Occipital lobe (tissue), 2 donors: ENCODE data around the gene PSAT1. TPM values are rescaled to one million over a fixed set of nuclear protein-coding genes. Genes with fewer than 3 reads are reported as not detected.

Experiments used
- DNase-seq: peaks from one replicate; lab custom pipeline; 2025; lab: John Stamatoyannopoulos, UW
- total RNA-seq: library from RNA; depleted of rRNA; stranded (reverse); fragments of >200 nt; gene quantifications from one replicate; pipeline ENCODE4 v1.2.3, GENCODE V29; 2014

Gene PSAT1
- total RNA-seq, 1 donor from 2014 or later: 31.8 TPM

DNA sequence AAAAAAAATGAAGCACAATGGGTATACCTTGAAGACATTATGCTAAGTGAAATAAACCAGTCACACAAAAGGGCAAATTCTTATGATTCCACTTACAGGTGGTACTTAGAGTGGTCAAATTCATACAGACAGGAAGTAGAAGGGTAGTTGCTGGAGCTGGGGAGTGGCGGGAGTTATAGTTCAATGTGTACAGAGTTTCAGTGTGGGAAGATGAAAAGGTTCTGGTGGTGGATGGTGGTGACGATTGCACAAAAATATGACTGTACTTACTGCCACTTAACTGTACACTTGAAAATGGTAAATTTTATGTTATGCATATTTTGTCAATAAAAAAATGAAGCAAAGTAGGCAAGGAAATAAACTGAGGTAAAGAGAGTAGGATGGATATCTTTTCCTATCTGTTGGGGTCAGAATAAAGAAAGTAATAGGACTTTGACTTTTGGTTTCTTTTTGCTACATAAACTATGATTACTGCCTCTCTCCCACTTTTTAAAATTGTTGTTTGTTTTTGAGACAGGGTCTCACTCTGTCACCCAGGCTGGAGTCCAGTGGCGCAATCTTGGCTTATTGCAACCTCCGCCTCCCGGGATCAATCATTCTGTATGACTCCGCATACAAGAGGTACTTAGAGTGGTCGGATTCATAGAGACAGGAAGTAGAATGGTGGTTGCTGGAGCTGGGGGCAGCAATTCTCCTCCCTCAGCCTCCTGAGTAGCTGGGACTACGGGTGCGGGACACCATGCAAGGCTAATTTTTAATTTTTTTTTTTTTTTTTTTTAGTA lies 4.0 kb upstream of the PSAT1 start:
- DNase-seq: no peak

DNA sequence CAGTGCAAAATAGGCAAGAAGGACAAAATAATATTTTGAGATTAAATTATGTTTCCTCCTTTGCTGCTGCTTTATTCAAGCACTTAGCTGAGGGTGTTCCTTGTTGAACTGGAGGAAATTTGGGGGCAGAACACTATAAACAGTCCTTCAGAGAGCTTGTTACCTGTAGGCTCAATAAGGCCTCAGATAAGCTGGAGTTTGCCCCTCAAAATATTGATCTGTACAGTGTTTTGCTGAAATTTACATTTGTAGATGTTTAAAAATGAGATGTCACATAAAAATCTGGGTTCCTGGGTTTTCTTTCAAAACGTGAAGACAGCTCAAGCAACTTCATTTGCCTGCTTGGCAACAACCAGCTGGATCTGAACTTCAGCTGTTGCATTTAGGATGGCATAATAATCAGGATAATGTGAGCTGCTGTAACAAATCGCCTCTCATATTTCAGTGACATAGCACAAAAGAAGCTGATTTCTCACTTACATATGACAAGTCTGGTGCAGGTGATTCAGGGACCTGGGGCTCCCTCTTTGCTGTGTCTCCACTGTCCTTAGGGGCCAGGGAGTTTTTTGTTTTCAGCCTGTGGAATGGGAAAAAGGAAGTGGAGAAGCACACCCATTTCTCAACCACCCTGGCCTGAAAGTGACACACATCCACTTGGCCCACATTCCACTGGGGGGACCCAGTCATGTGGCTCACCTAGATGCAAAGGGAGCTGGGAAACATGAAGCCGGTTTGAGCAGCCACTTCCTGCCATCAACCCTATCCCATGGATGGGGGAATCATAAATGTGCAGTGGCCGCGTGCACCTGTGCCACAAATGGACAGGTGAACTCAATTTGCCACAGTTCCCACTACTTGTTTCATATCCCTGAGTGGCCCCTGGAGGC lies 2.4 kb upstream of the PSAT1 start:
- no peak for DNase-seq

DNA sequence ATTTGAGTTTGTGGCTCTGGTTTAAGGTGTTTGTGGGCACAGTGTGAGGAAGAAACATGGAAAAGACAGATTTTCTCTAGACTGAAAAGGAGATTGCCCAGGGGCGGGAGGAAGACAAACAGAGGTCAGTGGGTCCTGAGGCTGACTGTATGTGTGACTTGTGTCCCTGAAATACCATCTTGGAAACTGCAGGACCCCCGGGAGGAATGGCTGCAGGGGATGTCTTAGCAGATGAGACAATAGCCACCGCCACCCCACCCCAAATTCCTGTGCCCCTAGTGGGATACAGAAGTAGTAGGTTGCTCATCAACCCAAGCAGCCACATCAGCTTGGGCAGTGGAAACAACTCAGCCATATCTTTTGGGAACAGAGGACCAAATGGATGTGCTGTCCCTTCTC lies 1.7 kb upstream of the PSAT1 start:
- DNase-seq: no peak

DNA sequence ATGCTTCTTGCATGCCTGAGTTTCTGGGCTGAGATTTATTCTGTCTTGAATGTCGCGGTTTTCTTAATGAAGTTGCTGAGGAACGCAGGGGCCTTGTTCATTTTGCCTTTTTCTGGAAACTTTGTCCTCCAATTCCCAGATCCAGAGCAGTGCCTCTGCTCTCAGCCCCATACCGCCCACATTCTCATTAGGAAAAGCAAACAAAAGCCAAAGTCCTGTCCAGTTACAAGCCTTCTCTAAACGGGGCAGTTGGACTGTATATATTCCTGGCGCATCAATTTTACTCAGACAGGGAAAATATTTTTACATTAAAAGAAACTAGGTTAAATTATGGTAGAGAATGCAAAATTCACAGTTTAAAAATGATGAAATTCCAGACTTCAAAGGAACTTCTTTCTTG lies 1.2 kb upstream of the PSAT1 start:
- DNase-seq: no peak

DNA sequence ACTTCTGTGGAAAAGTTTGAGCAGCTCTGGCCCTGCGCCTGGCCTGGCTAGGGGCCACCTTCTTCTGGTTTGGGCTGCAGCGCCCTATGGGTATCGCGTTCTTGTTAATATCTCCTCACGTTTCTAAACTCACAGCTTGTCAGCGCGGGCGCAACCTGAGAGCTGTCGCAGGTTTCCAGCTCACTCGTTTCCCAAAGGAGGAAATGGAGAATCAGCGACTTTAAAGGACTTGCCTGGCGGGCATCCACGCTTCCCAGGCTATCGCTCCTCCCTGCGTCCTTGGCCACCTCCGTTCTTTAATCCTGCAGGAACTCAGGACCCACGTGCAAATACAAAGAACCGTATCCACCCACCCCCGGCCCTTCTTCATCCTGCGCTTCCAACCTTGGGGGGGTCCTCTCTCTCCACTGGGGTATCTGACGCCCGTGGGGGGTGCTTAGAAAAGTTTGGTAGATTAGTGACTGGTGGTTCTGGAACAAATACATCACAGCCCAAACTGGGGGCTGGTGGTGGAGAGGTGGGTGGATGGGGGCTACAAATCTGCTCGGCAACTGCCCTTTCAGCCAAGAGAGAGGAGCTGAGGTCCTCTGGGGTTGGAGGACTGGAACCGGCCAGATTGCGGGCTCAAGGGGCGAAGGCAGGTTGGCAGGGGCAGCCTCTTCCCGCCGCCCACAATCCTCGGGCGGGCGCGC lies 578 bp upstream of the PSAT1 start:
- peak; percentile 9 for DNase-seq

DNA sequence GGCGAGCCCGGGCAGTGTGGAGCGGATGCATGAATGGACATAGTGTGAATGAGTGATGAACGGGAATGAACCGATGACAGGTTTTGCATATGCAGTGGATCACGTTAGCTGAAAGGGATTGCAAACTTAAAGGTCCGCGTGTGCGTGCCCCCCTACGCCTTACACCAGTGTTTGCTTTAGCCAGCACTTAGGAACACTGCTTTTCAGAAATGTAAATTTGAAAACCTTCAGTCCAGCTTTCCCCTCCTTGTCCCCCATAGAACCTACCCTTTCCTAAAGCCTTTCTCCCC lies 692 bp downstream of the PSAT1 start:
- DNase-seq: no peak

DNA sequence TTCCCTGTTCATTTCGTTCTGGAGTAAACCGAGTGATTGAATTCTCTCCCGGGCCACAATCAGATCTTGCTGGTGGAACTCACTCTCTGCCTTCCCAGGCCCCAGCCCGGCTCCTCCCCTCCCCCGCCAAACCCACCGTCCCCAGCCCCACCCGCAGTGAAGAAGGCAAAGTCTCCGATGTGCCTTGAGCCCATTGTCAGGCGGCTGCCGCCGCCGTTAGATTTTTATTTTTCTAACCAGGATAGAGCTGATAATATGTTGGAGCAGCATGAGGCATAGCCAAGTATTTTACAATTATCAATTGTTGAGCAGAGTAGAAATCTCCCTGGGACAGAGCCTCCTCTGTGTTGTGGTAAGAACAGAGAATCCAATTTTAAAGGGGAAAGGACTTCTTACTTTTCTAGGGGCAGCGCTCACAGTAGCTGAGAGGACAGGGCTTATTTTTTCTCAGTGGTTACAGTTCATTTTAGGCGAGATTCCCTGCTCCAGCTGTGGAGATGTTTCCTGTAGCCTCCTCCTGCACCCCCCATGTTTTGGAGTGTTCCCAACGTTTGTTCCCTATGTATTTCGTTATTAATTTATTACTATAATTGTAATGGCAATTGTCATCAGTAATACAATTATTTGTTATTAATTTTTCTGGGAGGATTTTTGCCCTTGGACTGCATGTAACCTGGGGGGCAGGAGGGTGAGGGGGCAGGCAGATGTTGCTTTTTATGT lies 1.3 kb downstream of the PSAT1 start:
- DNase-seq: peak; percentile 49

DNA sequence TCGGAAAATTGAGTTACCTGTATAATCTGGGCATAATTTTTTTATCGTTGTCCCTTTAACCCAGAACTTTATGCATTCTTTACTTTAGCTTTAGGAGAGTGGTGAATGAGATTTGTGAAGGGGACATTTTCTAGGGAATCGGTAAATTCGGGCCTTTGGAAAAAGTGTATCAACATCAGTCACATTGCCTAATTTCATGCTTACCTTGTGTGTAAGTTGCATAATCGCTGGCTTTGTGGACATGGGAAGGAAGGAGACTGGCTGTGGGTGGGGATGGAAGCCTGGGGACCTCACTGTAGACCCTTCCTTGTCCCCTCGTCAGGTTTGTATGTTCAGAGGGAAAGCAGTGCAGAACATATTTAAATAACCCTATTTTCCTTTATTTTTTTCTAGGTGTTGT lies 3.3 kb downstream of the PSAT1 start:
- no peak for DNase-seq

DNA sequence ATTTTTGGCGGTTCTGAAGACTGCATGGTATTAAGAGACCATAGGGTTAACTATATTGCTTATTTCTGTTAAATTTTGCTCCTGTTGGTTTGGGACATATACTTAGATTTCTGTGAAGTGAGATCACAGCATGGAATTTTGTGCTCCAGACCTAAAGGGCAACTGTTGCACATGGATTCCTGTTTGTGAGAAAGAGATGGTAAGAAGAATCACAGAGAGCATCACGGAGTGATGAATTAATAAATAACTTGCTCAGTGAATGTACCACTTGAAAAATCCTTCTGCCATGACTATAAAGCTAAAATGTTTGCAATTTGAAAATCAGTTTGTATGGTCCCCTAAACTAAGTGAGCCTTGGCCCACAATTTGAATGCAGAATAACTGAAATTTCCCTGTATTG lies 4.5 kb downstream of the PSAT1 start:
- no peak for DNase-seq

DNA sequence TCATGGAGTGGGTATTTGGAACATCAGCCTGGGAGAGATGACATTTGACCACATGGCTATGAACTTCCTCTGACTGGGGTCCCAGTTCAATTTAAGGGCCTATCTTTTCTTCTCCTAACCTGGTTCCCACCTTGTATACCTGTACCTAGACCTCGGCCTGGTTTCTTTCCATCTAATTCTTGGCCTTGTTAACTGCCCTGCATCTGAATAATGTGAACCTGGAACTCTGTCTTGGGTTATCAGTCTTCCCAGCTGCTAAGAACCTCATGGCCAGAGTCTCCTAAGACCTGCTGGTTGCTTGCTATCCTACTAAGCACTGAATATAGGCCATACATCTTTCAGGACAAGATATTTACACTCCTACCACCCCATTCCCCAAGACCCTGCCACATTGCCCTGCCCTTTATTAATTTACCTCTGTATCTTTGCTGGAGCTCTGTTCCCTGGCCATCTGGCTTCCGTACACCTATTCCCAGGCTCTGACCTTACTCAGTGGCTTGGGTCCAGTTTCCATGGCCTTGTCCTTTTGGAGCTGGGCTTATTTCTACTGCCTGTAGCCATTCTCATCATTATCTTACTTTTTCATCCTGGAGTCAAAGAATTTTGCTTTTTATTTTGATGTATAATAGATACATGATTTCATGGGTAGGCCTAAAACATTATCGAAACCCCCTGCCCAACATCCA lies 6.6 kb downstream of the PSAT1 start:
- DNase-seq: no peak

DNA sequence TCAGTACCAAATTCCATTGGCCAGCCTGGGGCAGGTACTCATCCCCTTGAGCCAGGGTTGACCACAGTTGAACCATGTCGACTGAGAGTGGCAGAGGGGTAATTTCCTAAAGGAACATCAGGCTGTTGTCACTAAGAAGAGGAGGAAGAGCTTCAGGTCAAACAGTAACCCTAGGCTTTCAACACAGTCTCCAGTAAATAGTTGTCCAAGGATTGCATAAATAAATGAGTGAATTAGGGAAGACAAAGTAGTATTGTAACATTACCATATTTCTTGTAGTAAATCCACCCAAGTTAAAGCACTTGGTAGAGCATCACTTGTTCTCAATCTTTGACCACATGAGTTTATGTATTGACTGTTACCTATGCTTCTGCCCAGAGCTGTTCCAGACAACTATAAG lies 7.4 kb downstream of the PSAT1 start:
- no peak for DNase-seq

DNA sequence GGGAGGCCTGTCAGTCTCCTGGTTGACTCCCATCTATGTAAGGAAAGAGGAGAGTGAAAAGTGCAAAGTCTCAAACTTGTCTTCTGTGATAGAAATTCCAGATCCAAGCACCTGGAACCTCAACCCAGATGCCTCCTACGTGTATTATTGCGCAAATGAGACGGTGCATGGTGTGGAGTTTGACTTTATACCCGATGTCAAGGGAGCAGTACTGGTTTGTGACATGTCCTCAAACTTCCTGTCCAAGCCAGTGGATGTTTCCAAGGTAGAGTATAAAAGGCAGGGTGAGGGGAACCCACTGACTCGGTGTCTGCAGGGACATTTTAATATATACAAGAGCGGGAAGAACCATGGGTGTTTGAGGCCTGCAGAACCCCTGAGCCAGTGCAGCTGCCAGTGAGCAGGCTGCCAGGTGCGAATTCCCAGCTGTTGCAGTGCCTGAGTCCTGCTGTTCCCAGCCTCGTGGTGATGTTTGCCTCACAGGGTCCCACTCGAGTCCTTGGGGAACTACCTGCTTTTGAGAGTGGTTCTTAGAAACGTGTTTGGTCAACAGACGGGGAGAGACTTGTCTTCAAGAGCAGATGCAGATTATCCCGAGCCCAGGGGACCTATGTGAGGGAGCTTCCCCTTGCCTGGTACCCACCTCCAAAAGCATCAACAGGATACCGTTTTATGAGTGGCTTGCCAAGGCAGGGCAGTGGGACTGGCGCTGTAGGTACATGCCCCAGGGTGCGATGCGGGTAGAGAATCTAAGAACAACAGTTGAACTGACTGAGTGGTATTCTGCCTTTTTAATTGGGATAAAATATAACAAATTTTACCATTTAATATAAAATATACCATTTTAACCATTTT lies 9.5 kb downstream of the PSAT1 start:
- no peak for DNase-seq

DNA sequence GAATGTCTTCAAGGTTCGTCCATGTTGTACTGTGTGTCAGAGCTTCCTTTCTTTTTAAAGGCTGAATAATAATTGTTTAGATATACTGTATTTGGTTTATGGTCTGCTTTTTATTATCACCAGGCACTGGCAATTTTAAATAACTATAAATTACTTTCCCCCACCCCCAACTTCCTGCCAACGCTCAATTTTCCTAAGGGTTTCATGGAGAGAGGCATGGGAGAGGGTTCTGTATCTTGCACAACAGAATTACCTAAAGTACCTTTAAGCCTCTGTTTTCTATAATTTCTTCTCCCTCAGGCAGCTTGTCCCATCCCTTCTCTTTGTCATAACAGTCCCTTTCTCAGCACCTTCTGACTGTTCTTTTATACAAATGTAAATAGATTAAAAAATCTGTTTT lies 10.4 kb downstream of the PSAT1 start:
- no peak for DNase-seq

DNA sequence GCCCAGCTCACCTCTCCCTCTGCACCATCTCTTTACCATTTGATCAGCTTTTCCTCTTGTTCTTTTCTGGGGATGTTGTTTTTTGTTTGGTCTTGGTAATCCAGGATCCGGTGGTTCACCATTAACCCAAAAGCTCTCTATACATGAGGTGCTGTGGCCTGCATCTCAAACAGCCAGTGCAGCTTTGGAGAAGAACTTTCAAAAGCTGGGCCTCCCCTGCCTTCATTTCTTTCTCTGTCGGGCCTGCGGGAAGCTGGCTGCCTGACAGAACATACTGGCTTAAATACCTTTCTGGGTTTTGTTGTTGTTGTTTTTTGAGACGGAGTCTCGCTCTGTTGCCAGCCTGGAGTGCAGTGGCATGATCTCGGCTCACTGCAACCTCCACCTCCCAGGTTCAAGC lies 12.1 kb downstream of the PSAT1 start:
- no peak for DNase-seq

DNA sequence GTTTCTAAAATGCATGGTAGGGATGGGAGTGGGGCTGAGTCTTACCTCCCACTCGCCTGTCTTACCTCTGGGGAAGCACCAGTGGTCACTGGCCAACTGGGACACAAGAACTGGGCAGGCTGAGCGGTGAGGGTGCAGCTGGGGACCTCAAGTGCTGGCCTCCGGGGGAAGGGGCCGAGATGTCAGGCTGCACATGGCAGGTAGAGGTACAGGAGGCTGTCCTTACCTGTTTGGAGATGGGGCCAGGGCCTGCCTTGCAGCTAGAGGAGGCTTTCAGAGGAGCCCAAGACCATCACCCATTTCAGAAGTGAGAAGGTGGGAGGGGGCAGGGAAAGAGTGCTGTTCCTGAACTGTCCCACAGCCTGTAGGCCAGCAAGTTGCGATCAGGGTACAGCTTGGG lies 14.2 kb downstream of the PSAT1 start:
- DNase-seq: no peak

DNA sequence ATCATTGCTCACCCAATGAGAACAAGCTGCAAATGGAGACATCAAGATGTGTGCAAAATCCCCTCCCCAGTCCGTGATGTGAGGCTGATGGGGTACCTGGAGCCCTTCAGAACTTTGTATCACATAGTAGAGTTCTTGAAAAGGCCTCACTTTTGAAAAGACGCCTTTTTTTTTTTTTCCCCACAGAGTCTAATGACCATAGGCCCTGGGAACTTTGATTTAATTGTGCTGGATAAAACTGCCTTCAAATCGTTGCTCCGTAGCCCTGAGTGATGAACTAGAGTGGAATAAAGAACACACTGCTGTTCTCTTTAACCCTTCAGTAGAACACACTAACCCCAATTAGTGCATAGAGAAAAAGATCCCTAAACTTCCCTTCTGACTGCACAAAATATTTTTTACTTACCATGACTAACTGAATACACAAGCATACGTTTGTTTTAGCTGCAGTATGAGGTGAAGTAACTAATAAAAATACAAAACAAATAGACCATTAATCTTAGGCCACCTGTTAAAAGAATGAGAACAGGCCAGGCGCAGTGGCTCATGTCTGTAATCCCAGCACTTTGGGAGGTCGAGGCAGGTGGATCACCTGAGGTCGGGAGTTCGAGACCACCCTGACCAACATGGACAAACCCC lies 15.1 kb downstream of the PSAT1 start:
- DNase-seq: no peak

DNA sequence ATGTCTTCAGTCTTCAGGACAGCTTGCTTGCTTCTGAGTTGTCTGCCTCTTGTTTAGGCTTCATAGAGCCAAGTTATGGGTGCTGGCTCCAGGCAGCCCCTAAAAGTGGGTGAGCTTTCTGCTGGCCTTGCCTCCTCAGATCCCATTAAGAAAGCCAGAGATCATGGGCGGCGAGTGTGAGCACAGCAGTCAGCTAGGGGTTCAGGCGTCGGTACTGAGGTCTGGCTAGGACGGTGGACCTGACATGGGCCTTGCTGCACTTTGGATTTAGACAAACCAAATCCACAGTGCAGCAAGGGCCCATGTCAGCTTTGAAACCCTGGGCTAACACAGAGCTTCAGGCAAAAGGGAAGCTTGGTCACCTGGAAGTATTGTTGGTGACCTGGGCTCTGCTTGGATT lies 17.6 kb downstream of the PSAT1 start:
- DNase-seq: no peak

DNA sequence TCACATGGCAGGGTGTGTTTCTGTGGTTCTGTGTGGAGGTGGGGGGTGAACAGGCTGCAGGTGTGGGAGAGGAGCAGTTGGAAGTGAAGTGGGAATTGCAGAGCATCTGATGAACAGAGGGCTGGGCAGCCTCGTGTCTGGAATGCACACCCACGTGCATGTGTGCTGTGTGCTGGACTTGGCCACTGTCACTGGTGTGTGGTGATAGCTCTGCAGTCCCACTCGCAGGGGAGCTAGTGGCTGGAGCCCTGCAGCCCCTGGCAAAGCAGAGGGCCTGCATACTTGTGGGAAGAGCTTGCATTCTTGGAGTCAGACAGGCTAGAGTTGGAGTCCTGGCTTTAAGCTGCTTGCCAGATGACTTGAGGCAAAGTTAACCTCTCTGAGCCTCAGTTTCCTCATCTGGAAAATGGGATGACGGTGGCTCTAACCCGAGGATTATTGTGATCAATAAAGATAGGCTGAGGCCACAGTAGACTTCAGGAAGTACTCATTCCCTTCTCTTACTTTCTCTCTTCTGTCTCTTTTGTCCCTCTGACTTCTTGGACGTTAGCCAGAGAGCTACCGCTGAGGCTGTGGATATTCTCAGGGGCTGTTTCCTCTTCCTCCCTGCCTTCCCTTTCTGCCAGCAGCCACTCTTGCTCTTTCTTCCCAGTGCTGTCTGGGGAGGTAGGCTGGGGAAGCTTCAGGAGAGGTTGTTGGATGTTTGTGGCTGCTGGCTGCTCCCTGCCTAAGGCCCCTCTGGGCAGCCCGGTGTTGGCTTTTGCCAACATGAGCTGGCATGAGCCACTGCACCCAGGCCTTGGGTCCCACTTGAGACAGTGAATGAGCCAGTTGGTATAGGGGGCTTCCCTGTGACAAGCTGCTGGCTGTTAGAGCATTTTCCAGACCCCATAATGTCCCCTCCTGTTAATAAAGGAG lies 18.3 kb downstream of the PSAT1 start:
- no peak for DNase-seq
